Measurements from ENCODE around the gene CLDN19. TPM values are rescaled to one million over a fixed set of nuclear protein-coding genes. Genes with fewer than 3 reads are reported as not detected.

The CLDN19 gene
- total and polyA plus RNA-seq, 9 of the 15 experiments (the other 6 are each of a cell fraction or from before 2014, with no cell fraction given) = not detected

- CTCF ChIA-PET (ENCODE audit: low intra/inter-chr PET ratio) = no interaction called here
- no peaks in the 10 kb centered on the region for H3K9me1 ChIP-seq (ENCODE audit: control insufficient read depth, insufficient read depth, low read length)
- in situ Hi-C loops (cut with MboI) = no loop called here
- no peak for TF ChIP-seq REST (IDR thresholded peaks at IDR 0.05; ENCODE audit: borderline replicate concordance)
- TF ChIP-seq REST (CRISPR knock-in tag; IDR thresholded peaks at IDR 0.05; ENCODE audit: low read depth) = no peak
- TF ChIP-seq ZNF23 (CRISPR knock-in tag; IDR thresholded peaks at IDR 0.05) = no peak
- TF ChIP-seq NR1H2 (CRISPR knock-in tag; IDR thresholded peaks at IDR 0.05) = no peak
- no peak for TF ChIP-seq CEBPG (CRISPR knock-in tag; IDR thresholded peaks at IDR 0.05)
- no peak for TF ChIP-seq CEBPG (tag; conservative IDR thresholded peaks at IDR 0.05 in 1 of 2, IDR thresholded peaks at IDR 0.05 in 1 of 2)
- no peak for TF ChIP-seq MYBL2 (IDR thresholded peaks at IDR 0.05; ENCODE audit: low read depth)
- TF ChIP-seq MYBL2 (CRISPR knock-in tag; IDR thresholded peaks at IDR 0.05; ENCODE audit: borderline replicate concordance) = no peak
- TF ChIP-seq FUS (optimal IDR thresholded peaks at IDR 0.05; ENCODE audit: low read depth, low read length) = no peak
Observed at GRCh38 chr1:42769811-42770210, 29.8 kb upstream of the CLDN19 start.

More at GRCh38 chr1:42769811-42770210, 29.8 kb upstream of the CLDN19 start:
- Histone ChIP-seq H3K4me1 (replicated peaks in 1 of 2; ENCODE audit: control insufficient read depth in 2 of 2, insufficient read depth in 2 of 2, low read length in 2 of 2) (peaks cover 8 to 20% of the 10 kb centered on the region in 2 experiments; a peak in 3 of 5 replicates), H4K20me1 (replicated peaks; ENCODE audit: control insufficient read depth, insufficient read depth, low read length) (peaks cover 10% of the 10 kb centered on the region), H3K27me3 (ENCODE audit: control insufficient read depth in 2 of 2, insufficient read depth in 2 of 2, low read length in 2 of 2) (no peaks in the 10 kb centered on the region), H3K4me2 (ENCODE audit: insufficient read depth, low read length) (no peak overlapping the region), H3K9ac (ENCODE audit: insufficient read depth in 1 of 2, low read depth in 2 of 2, low read length in 2 of 2) (no peak overlapping the region), H3K27ac (ENCODE audit: extremely low read depth, low read depth, low read length) (no peak overlapping the region), H3K36me3 (ENCODE audit: control insufficient read depth, insufficient read depth, low read length) (peaks cover 41% of the 10 kb centered on the region), H2AFZ (ENCODE audit: low read depth, low read length) (no peak overlapping the region), H3K79me2 (ENCODE audit: control insufficient read depth, insufficient read depth, low read length) (peaks cover 68% of the 10 kb centered on the region), H3K9me3 (replicated peaks; ENCODE audit: control insufficient read depth, insufficient read depth, low read depth, low read length) (no peaks in the 10 kb centered on the region), H3K4me3 (no peak overlapping the region)
- POLR2A ChIA-PET = no interaction called here
- FAIRE-seq (no peak), DNase-seq (ENCODE audit: extremely low read depth in 1 of 4, low spot score in 3 of 4) (no peak), ATAC-seq (no peak)
- no TSS peak for BruUV-seq (replicated peaks)
- WGBS (ENCODE audit: insufficient coverage, low coverage, missing lambda C conversion rate) = 91% methylated on average over 3 of the region's 3 CpGs
- intact Hi-C loops (cut with micrococcal nuclease) = loop anchor here (5.0 kb wide), 3 partner anchors 57 to 88 kb away; partner anchors contain the start of genes YBX1 and ZNF691
